ENCODE data around the gene S100A14.

- TF ChIP-seq EZH2 (IDR thresholded peaks at IDR 0.05; ENCODE audit: insufficient read depth, poor library complexity, severe bottlenecking) (no peak), EZH2phosphoT487 (IDR thresholded peaks at IDR 0.05; ENCODE audit: insufficient read depth, low read depth) (no peak)
Measured at GRCh38 chr1:153652805-153653500, 36.8 kb upstream of the S100A14 start.

All from GM23248 (cell line).